Mucosa of descending colon (tissue), 3 donors: ENCODE data around the gene BIRC6. TPM values are rescaled to one million over a fixed set of nuclear protein-coding genes. Genes with fewer than 3 reads are reported as not detected.

Experiments used
- ATAC-seq: fragments of 200-7000 bp; cut with Tn5 transposase; one replicate; pipeline ENCODE4 v1.9.1; 2020; ENCODE audit warnings: mild to moderate bottlenecking, moderate library complexity
- DNase-seq, 3 donors: peaks; one replicate each; pipeline ENCODE4 v3.0.0-alpha.2; 2020
- H3K36me3 ChIP-seq: fragments of 200-600 bp; one replicate; pipeline ENCODE4 v1.8.0; 2021; ENCODE audit warnings: low read depth, mild to moderate bottlenecking
- H3K4me1 ChIP-seq: fragments of 200-600 bp; one replicate; pipeline ENCODE4 v1.8.0; 2021; ENCODE audit warnings: low read depth, mild to moderate bottlenecking
- H3K4me3 ChIP-seq: fragments of 200-600 bp; one replicate; pipeline ENCODE4 v1.8.0; 2021; ENCODE audit warnings: mild to moderate bottlenecking
- H3K9me3 ChIP-seq: fragments of 200-600 bp; one replicate; pipeline ENCODE4 v1.8.0; 2021; ENCODE audit warnings: mild to moderate bottlenecking
- CTCF ChIP-seq: fragments of 200-600 bp; IDR thresholded peaks from one replicate; pipeline ENCODE4 v1.8.0; 2022; ENCODE audit warnings: antibody characterized with exemption, mild to moderate bottlenecking
- intact Hi-C, 2 donors: fragments of 100-400 bp; cut with DNase I in 1 of 2; cut with micrococcal nuclease in 1 of 2; formaldehyde crosslinking; loops; one replicate each; pipeline versions ENCODE4 v1.11.0 to v1.11.1; 2022; cut with DNase I, micrococcal nuclease
- total RNA-seq, 3 donors: library from RNA; stranded (reverse); fragmentation: NEBNext Ultra II Directional in 2 of 3; extraction: Animal tissue kit (Norgen Biotek cat#: 25700) in 2 of 3; gene quantifications; one replicate each; pipeline versions ENCODE4 v1.2.1 to v1.2.4, GENCODE V29; 2021 to 2023
- donor health status: DM: no; HTN: no; CAD: no; lungs with moderate emphysema.
- donor health status: DM: no; HTN: no; CAD: no.
- donor health status: DM: no; HTN: yes; CAD: no.

The BIRC6 gene
- total RNA-seq, 3 donors from 2014 or later: 102 to 136 (median 112) TPM

DNA sequence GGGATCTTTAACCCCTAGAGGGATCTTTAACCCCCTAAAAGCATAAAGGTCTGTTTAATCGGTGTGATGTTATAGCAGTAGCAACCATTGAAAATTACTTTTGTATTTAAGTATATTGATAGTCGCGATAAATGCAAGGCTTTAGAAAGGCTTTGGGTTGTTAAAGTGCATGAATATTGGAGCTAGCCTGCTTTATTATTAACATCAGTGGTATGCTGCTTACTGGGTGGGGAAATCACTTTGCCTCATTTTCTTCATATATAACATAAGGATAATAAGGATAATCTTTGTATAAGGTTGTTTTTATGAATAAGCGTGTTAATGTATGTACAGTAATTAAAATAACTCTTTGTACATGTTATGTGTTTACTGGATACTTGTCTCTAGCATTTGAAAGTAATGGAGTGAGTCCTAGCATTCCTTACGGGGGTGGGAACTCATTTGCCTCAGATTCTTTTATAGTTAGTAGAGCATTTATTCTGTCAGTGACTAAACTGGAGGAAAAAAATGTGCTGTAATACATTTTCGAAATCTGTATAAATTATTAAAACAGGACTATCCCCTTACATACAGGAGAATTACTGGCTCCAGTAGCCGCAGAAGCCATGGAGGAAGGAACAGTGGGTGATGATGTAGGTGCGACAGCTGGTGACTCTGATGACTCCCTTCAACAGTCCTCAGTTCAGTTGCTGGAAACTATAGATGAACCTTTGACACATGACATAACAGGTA, 122.2 kb downstream of the BIRC6 start:
- no peak for TF ChIP-seq CTCF
- intact Hi-C loops: no loop called here

DNA sequence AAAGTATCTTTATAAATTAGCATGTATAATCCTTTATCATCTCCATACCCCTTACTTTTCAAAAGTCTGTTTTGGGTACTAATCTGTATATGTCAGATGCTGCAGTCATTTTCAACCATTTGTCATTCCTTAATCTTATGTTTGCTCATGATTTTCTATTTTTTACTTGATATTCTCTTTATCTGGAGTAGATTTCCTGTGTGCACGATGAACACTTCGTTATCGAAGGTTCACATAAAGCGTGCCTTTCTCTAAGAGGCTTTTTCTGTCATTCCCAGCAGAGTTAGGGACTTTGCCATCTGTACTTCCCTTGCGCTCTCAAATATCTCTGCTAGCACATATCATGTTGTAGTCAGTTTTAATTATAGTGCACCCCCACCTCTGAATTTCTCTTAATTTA, 123.2 kb downstream of the BIRC6 start:
- no peak for DNase-seq
- ATAC-seq: no peak
- Histone ChIP-seq H3K9me3 (no peaks in the 10 kb centered on the region), H3K4me3 (no peak overlapping the region), H3K4me1 (no peaks in the 10 kb centered on the region), H3K36me3 (no peaks in the 10 kb centered on the region)
- TF ChIP-seq CTCF: no peak
- intact Hi-C loops: no loop called here

More for the DNA sequence above, 122.2 kb downstream of the BIRC6 start:
- Histone ChIP-seq H3K4me3 (no peak overlapping the region), H3K4me1 (no peaks in the 10 kb centered on the region), H3K9me3 (no peaks in the 10 kb centered on the region), H3K36me3 (no peaks in the 10 kb centered on the region)
- ATAC-seq (no peak), DNase-seq (no peak)

DNA sequence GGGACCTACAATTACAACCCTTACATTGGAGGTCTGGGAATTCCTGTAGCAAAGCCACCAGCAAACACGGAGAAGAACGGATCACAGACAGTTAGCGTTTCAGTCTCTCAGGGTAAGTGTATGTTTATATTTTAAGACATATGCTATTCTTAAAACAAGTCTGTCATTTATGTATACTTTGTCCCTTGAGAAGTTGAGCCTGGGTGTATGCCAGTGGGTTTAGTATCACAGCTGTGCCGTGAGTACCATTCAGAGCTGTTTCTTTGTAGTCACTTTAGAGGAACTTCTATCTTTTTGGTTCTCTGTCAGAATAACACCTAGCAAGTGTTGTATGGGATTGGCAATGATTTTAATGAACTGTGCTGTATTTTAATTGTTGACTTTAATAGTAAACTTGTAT, 125.6 kb downstream of the BIRC6 start:
- Histone ChIP-seq H3K36me3 (no peaks in the 10 kb centered on the region), H3K4me1 (no peaks in the 10 kb centered on the region), H3K4me3 (no peak overlapping the region), H3K9me3 (no peaks in the 10 kb centered on the region)
- DNase-seq (no peak), ATAC-seq (no peak)
- intact Hi-C loops: no loop called here
- TF ChIP-seq CTCF: no peak

- intact Hi-C loops: no loop called here
- ATAC-seq (no peak), DNase-seq (no peak)
- H3K9me3 ChIP-seq: no peaks in the 10 kb centered on the region
- no peaks in the 10 kb centered on the region for H3K4me1 ChIP-seq
- TF ChIP-seq CTCF: no peak
- H3K4me3 ChIP-seq: no peak overlapping the region
- H3K36me3 ChIP-seq: no peaks in the 10 kb centered on the region
Measured at GRCh38 chr2:32484937-32485336, 128.1 kb downstream of the BIRC6 start.

- H3K4me3 ChIP-seq: no peak overlapping the region
- ATAC-seq: no peak
- intact Hi-C loops: no loop called here
Measured at GRCh38 chr2:32485399-32485798, 128.6 kb downstream of the BIRC6 start.

More at GRCh38 chr2:32485399-32485798, 128.6 kb downstream of the BIRC6 start:
- Histone ChIP-seq H3K4me1 (no peaks in the 10 kb centered on the region), H3K36me3 (no peaks in the 10 kb centered on the region), H3K9me3 (no peaks in the 10 kb centered on the region)
- TF ChIP-seq CTCF: no peak
- no peak for DNase-seq
